ENCODE measurements around the gene ZNF428.
"Not testable (repeated sequence)": the region's sequence is repeated elsewhere in the genome, so short reads cannot be mapped to it uniquely, and the experiment has no call there.

ZNF428 gene

GRCh38 chr19:43620061-43621001 is 902 bp upstream of the ZNF428 start:
- in situ Hi-C loops (cut with MboI; ENCODE audit: low sequenced_read_pairs): no loop called here

GRCh38 chr19:43618921-43619261 is 538 bp downstream of the ZNF428 start:
- in situ Hi-C loops (cut with MboI; ENCODE audit: low sequenced_read_pairs): no loop called here

GRCh38 chr19:43616954-43617353 is 2.5 kb downstream of the ZNF428 start:
- in situ Hi-C loops (cut with MboI; ENCODE audit: low sequenced_read_pairs): no loop called here

GRCh38 chr19:43616306-43616705 is 3.1 kb downstream of the ZNF428 start:
- in situ Hi-C loops (cut with MboI; ENCODE audit: low sequenced_read_pairs): no loop called here

DNA sequence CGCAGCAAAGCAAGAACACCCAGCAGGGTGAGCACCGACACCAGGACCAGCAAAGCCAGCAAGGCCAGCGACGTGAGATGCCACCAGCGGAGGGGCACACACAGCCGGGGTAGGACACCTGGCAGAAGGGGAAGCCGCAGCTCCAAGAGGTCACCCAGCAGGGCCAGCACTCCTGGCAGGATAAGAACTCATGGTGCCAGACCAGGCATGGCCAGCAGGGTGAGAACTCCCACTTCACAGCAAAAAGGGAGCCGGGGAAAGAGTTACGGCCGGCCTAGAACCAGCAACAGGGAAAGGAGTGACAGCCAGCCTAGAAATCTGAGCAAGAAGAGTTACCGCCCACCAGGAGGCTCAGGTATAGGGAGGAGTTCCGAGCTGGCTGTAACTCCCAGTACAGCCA is 7.1 kb downstream of the ZNF428 start:
- in situ Hi-C loops (cut with MboI; ENCODE audit: low sequenced_read_pairs): no loop called here

DNA sequence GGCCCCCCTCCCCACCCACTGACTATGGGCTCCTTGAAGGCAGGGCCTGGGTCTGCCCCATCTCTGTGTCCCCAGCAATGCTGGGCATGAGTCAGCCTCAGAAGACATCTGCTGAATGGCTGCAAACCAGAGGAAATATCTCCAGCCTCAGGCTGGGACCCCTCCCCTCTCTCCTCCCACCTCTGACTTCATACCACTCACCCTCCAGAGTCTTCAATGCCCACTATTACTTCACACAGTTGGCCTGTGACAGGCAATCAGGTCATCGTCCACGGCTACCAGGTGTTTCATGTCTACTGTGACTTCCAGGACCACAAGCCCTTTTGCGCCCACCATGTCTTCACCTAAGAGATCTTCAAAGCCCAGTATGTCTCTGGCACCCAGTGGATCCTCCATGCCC is 7.6 kb downstream of the ZNF428 start, which contains the start of gene SRRM5:
TSS of gene SRRM5 (plus strand) at position 301 of the 400 bp plus-strand sequence. CDS start at position 335, 34 bp downstream.
- in situ Hi-C loops (cut with MboI; ENCODE audit: low sequenced_read_pairs): no loop called here

- in situ Hi-C loops (cut with MboI; ENCODE audit: low sequenced_read_pairs): no loop called here
Measured at GRCh38 chr19:43610493-43610892, 8.9 kb downstream of the ZNF428 start.

GRCh38 chr19:43609872-43610271 is 9.6 kb downstream of the ZNF428 start:
- in situ Hi-C loops (cut with MboI; ENCODE audit: low sequenced_read_pairs): no loop called here

- in situ Hi-C loops (cut with MboI; ENCODE audit: low sequenced_read_pairs): no loop called here
Measured at GRCh38 chr19:43607238-43608205, 11.9 kb downstream of the ZNF428 start.

DNA sequence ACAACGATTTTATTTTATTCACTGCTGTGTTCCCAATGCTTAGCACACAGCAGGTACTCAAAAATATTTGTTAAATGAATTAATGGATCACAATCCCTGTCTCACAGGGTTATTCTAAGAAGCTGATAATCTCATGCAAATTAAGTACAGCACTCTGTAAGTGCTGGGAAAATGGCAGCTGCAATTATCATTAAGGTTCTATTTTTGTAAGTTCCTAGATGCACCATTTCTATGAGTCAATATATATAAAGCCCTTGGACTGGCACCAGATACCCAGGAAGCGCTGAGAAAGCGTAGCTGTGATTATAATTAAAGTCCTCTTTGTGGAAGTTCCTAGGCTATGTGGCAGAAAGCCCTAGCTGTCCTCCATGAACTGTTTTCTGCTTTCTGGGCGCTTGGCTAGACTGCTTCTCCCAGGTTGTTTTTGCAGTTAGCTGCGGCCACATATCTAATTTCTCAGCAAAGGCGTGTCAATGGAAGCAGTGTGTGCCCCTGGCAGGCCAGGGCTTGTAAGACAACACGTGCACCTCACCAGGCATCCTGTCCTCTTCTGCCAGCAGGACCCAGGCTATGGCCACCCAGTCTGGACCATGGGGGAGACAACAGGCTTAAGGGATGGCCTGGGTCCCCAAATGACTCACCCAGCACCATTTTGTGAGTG is 12.7 kb downstream of the ZNF428 start:
- in situ Hi-C loops (cut with MboI; ENCODE audit: low sequenced_read_pairs): no loop called here

- in situ Hi-C loops (cut with MboI; ENCODE audit: low sequenced_read_pairs): no loop called here
Measured at GRCh38 chr19:43605875-43606568, 13.4 kb downstream of the ZNF428 start.

DNA sequence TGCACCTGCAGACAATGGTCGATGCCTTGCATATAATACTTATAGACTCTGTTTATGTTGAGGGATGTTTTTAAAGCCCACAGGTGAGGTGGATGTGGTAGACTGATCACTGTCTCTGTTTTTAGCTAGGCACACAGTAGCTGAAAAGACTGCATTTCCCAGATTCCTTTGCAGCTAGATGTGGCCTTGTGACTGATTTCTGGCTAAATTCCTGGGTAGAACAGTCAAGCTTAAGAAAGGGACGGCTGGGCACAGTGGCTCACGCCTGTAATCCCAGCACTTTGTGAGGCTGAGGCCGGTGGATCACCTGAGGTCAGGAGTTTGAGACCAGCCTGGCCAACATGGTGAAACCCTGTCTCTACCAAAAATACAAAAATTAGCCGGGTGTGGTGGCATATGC is 19.1 kb downstream of the ZNF428 start:
- in situ Hi-C loops (cut with MboI; ENCODE audit: low sequenced_read_pairs): not testable (repeated sequence)

GRCh38 chr19:43599635-43600295 is 19.7 kb downstream of the ZNF428 start:
- in situ Hi-C loops (cut with MboI; ENCODE audit: low sequenced_read_pairs): no loop called here

DNA sequence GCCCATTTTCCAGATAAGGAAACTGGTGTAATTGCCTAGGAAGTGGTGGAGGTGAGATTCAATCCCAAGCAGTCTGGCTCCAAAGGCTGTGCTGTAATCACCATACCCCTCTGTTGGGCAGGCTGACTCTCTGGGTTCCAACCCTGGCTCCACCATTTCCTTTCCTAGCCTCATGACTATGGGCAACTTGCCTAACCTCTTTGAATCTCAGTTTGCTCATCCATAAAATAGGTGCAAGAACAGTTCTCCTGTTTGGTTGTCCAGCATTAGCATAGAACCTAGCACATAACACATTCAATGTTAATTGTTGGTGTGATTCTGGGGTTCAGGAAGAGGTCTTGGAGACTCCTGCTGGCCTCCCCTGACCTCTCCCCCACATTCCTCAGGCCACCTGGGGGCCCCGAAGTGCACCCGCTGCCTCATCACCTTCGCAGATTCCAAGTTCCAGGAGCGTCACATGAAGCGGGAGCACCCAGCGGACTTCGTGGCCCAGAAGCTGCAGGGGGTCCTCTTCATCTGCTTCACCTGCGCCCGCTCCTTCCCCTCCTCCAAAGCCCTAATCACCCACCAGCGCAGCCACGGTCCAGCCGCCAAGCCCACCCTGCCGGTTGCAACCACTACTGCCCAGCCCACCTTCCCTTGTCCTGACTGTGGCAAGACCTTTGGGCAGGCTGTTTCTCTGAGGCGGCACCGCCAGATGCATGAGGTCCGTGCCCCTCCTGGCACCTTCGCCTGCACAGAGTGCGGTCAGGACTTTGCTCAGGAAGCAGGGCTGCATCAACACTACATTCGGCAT is 20.8 kb downstream of the ZNF428 start:
- in situ Hi-C loops (cut with MboI; ENCODE audit: low sequenced_read_pairs): no loop called here

DNA sequence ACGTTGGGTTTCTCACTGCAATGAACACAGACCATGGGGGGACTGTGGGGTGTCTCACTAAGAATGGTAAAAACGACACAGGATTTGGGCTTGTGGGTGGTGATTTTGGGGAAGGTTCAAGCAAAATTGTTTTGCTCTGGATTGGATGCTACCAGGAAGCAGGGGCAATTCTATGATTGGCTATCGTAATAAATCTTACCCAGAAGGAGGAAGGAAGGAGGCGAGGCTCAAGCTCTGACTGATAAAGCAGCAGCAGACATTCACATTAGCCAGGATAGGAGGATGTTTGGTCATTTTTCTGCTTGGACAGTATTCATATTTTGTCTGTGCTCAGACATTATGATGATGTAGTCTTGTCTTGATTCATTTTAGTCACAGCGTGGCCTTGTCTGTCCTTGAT is 21.6 kb downstream of the ZNF428 start:
- in situ Hi-C loops (cut with MboI; ENCODE audit: low sequenced_read_pairs): no loop called here

DNA sequence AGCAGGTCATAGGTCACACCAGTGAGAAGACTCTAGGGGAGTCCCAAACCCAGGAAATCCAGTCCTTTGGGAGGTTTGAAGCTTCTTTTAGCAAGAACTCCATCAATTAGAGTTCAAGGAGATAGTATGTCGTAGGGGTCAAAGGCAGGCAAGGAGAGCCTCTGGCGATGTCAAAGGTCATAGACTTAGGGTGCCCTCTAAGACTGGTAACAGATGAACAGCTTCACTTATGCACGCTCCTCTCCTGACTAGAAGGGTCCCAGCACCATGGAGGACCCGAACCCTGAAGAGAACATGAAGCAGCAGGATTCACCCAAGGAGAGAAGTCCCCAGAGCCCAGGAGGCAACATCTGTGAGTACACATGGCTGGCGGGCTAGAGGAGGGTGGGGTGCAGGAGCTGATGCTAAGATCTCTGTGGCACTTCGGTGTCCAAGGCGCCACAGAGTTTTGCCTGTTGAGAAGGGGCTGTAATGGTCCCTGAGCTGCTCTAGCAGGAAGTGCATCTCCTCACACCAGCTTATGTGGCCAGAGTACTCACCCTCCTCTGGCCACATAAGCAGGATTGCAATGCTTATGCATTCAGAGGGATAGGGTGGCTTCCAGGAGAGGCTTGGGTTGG is 22.5 kb downstream of the ZNF428 start:
- in situ Hi-C loops (cut with MboI; ENCODE audit: low sequenced_read_pairs): no loop called here

- in situ Hi-C loops (cut with MboI; ENCODE audit: low sequenced_read_pairs): no loop called here
Measured at GRCh38 chr19:43595999-43596841, 23.2 kb downstream of the ZNF428 start, which contains the start of the genes IRGQ and ZNF576. TSS of gene IRGQ (minus strand) at chr19:43596134. CDS start at chr19:43595338, 796 bp downstream. TSS of gene ZNF576 (plus strand) at chr19:43596595. CDS start at chr19:43597109, 514 bp downstream.

GRCh38 chr19:43595605-43595998 is 23.8 kb downstream of the ZNF428 start:
- in situ Hi-C loops (cut with MboI; ENCODE audit: low sequenced_read_pairs): no loop called here
